Esophagus squamous epithelium (tissue), 5 donors: ENCODE data around the gene ATP8B3. TPM values are rescaled to one million over a fixed set of nuclear protein-coding genes. Genes with fewer than 3 reads are reported as not detected.

ENCODE experiments used
- DNase-seq: peaks from one replicate; lab custom pipeline; 2025; lab: John Stamatoyannopoulos, UW
- H3K27ac ChIP-seq, 4 donors: fragments of 200-600 bp; sonication (generic); one replicate each; pipeline ENCODE4 v1.5.1; 2016 to 2019; ENCODE audit warnings: mild to moderate bottlenecking in 1 of 4
- H3K27me3 ChIP-seq, 4 donors: fragments of 200-600 bp; sonication (generic); 1 replicate in 3 of 4; 2 replicates in 1 of 4; pipeline versions ENCODE4 v1.5.1 to v1.6.0; 2017 to 2021; ENCODE audit warnings: antibody characterized with exemption in 1 of 4
- H3K36me3 ChIP-seq, 3 donors: fragments of 200-600 bp; sonication (generic); one replicate each; pipeline ENCODE4 v1.5.1; 2016 to 2019
- H3K4me1 ChIP-seq, 3 donors: fragments of 200-600 bp; sonication (generic); one replicate each; pipeline ENCODE4 v1.5.1; 2017 to 2019
- H3K4me3 ChIP-seq, 4 donors: fragments of 200-600 bp; sonication (generic); 1 replicate in 3 of 4; 2 replicates in 1 of 4; pipeline ENCODE4 v1.5.1; 2016 to 2019; ENCODE audit warnings: mild to moderate bottlenecking in 2 of 4, moderate library complexity in 1 of 4
- H3K9me3 ChIP-seq, 3 donors: fragments of 200-600 bp; sonication (generic); one replicate each; pipeline ENCODE4 v1.5.1; 2016 to 2019
- POLR2A ChIP-seq, 4 donors: fragments of 450-650 bp; IDR thresholded peaks; one replicate each; pipeline ENCODE4 v1.6.1; 2017; ENCODE audit warnings: antibody characterized with exemption in 4 of 4, mild to moderate bottlenecking in 4 of 4, moderate library complexity in 3 of 4
- WGBS, 2 donors: methylation state at CpG; one replicate each; pipeline ENCODE4 v1.1.5; 2018; 5-methylcytosine and 5-hydroxymethylcytosine counted together
- intact Hi-C: fragments of 100-400 bp; cut with DNase I; formaldehyde crosslinking; loops from one replicate; pipeline ENCODE4 v1.15.0; 2022
- total RNA-seq, 4 donors: library from RNA; depleted of rRNA; stranded (reverse); fragments of >200 nt; gene quantifications; one replicate each; pipeline ENCODE4 v1.1.0, GENCODE V29; 2016
- TF ChIP-seq, protein P1 (sequence below), 6 experiments: fragments of 450-650 bp in 4 of 6; fragments of 200-600 bp in 2 of 6; sonication (generic) in 2 of 6; IDR thresholded peaks; one replicate each; pipeline ENCODE4 v1.5.1; 2016 to 2019; ENCODE audit warnings: antibody characterized with exemption in 6 of 6, mild to moderate bottlenecking in 4 of 6, moderate library complexity in 4 of 6
- donor health status: DM: yes; HTN: yes; CAD: no.

The ATP8B3 gene
- total RNA-seq, 4 donors from 2014 or later: 0.57 to 3.0 (median 1.4) TPM

DNA sequence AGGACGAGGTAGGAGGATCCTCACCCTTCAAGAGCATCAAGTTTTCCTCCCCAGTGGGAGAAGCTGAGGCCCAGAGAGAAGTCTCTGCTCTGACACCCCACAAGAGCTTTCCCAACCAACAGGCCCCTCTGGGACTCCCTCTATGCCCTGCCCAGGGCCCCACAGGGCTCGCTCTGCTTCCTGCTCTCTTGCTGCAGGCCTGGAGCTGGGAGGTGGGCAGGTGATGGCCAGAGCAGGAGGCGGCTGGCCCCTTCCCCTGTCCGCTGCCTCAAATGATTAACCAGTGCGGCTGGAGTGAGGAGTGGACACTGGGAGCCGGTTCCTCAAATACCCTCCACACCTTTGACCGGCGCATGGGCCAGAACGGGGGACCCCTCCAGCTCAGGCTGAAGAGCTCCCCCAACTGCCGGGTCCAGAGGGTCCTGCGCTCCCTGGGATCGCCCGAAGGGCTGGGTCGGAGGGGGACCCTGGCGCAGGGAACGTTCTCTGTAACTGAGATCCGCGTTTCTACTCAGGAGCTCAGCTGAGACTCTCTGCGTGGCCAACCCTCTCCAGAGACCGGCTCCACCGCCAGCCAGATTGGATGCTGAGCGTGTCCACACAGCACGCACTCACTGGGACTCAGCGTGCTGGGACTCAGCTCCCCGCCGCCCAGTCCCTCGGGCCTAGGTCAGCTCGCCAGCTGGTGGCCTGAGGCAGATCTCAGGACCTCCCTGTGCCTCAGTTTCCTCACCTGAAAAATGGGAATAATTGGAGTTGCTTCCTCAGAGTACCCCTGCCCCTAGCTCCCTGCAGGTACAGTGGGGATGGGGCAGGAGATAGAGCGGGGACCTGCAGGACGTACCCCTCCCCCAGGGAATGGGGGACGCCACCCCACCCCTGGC lies 65.4 kb downstream of the ATP8B3 start:
- no peak for DNase-seq
- TF ChIP-seq, protein P1, sequence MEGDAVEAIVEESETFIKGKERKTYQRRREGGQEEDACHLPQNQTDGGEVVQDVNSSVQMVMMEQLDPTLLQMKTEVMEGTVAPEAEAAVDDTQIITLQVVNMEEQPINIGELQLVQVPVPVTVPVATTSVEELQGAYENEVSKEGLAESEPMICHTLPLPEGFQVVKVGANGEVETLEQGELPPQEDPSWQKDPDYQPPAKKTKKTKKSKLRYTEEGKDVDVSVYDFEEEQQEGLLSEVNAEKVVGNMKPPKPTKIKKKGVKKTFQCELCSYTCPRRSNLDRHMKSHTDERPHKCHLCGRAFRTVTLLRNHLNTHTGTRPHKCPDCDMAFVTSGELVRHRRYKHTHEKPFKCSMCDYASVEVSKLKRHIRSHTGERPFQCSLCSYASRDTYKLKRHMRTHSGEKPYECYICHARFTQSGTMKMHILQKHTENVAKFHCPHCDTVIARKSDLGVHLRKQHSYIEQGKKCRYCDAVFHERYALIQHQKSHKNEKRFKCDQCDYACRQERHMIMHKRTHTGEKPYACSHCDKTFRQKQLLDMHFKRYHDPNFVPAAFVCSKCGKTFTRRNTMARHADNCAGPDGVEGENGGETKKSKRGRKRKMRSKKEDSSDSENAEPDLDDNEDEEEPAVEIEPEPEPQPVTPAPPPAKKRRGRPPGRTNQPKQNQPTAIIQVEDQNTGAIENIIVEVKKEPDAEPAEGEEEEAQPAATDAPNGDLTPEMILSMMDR (IDR thresholded peaks at IDR 0.05): no peak
- no peak for TF ChIP-seq POLR2A (IDR thresholded peaks at IDR 0.05)
- Histone ChIP-seq H3K9me3 (no peaks in the 10 kb centered on the region), H3K27me3 (peaks cover 28 to 100% (median 58%) of the 10 kb centered on the region in 4 donors), H3K27ac (peak overlapping the region in 2 of 4 donors; percentile 43 to 45), H3K36me3 (no peaks in the 10 kb centered on the region), H3K4me3 (no peak overlapping the region), H3K4me1 (peaks cover 30 to 51% (median 35%) of the 10 kb centered on the region in 3 donors)
- intact Hi-C loops: no loop called here
- 2 to 7% methylated on average over 12 to 15 of the region's 31 CpGs for WGBS, 2 donors

- no peaks in the 10 kb centered on the region for H3K36me3 ChIP-seq
- H3K9me3 ChIP-seq: no peaks in the 10 kb centered on the region
- no peak overlapping the region for H3K4me3 ChIP-seq
- TF ChIP-seq POLR2A (IDR thresholded peaks at IDR 0.05): no peak
- TF ChIP-seq, protein P1 (IDR thresholded peaks at IDR 0.05): no peak
- WGBS, 2 donors: 2 to 3% methylated on average over 6 to 7 of the region's 14 CpGs
- peaks cover 30 to 51% (median 35%) of the 10 kb centered on the region in 3 donors for H3K4me1 ChIP-seq
- no peak overlapping the region for H3K27ac ChIP-seq
- peaks cover 21 to 93% (median 48%) of the 10 kb centered on the region in 4 donors for H3K27me3 ChIP-seq
- intact Hi-C loops: no loop called here
- no peak for DNase-seq
These were observed 66.5 kb downstream of the ATP8B3 start for GRCh38 chr19:1745589-1746031.

- Histone ChIP-seq H3K27ac (no peak overlapping the region), H3K36me3 (no peaks in the 10 kb centered on the region), H3K4me3 (no peak overlapping the region), H3K27me3 (peaks cover 15 to 93% (median 41%) of the 10 kb centered on the region in 4 donors), H3K4me1 (peaks cover 28 to 46% (median 31%) of the 10 kb centered on the region in 3 donors), H3K9me3 (peaks cover 0 to 6% (median 0%) of the 10 kb centered on the region in 3 donors)
- DNase-seq: no peak
- TF ChIP-seq, protein P1 (IDR thresholded peaks at IDR 0.05): no peak
- no peak for TF ChIP-seq POLR2A (IDR thresholded peaks at IDR 0.05)
- intact Hi-C loops: no loop called here
- WGBS, 2 donors: 0 to 25% methylated on average over 2 to 7 of the region's 19 CpGs
These were observed 67.1 kb downstream of the ATP8B3 start for GRCh38 chr19:1744822-1745563.

GRCh38 chr19:1744133-1744665 lies 67.9 kb downstream of the ATP8B3 start:
- H3K36me3 ChIP-seq: no peaks in the 10 kb centered on the region
- peaks cover 7 to 93% (median 35%) of the 10 kb centered on the region in 4 donors for H3K27me3 ChIP-seq
- 46 to 64% methylated on average over 10 of the region's 10 CpGs for WGBS, 2 donors
- no peak overlapping the region for H3K27ac ChIP-seq
- no peak for DNase-seq
- no peak overlapping the region for H3K4me3 ChIP-seq
- TF ChIP-seq, protein P1 (IDR thresholded peaks at IDR 0.05): no peak
- TF ChIP-seq POLR2A (IDR thresholded peaks at IDR 0.05): no peak
- H3K4me1 ChIP-seq: peaks cover 20 to 38% (median 25%) of the 10 kb centered on the region in 3 donors
- H3K9me3 ChIP-seq: peaks cover 0 to 9% (median 0%) of the 10 kb centered on the region in 3 donors
- intact Hi-C loops: no loop called here
